Upper lobe of right lung (tissue), 1 donor: ENCODE data around the gene FLYWCH2. TPM values are rescaled to one million over a fixed set of nuclear protein-coding genes. Genes with fewer than 3 reads are reported as not detected.
A peak's percentile ranks its signal among the peaks of the same experiment; 100 is the strongest.

Experiments
- ATAC-seq: fragments of 200-7000 bp; cut with Tn5 transposase; one replicate; pipeline ENCODE4 v1.9.1; 2020; ENCODE audit warnings: mild to moderate bottlenecking, moderate library complexity
- DNase-seq: peaks from one replicate; pipeline ENCODE4 v3.0.0-alpha.2; 2020
- H3K27ac ChIP-seq: fragments of 200-600 bp; one replicate; pipeline ENCODE4 v1.8.0; 2022
- H3K27me3 ChIP-seq: fragments of 200-600 bp; one replicate; pipeline ENCODE4 v1.8.0; 2022; ENCODE audit warnings: mild to moderate bottlenecking
- H3K36me3 ChIP-seq: fragments of 200-600 bp; one replicate; pipeline ENCODE4 v1.8.0; 2022
- H3K4me1 ChIP-seq: fragments of 200-600 bp; one replicate; pipeline ENCODE4 v1.8.0; 2022
- H3K4me3 ChIP-seq: fragments of 200-600 bp; one replicate; pipeline ENCODE4 v1.8.0; 2022; ENCODE audit warnings: mild to moderate bottlenecking
- H3K9me3 ChIP-seq: fragments of 200-600 bp; one replicate; pipeline ENCODE4 v1.8.0; 2022
- intact Hi-C: fragments of 100-400 bp; cut with DNase I; formaldehyde crosslinking; loops from one replicate; pipeline ENCODE4 v1.11.0; 2022
- total RNA-seq: library from RNA; stranded (reverse); fragmentation: NEBNext Ultra II Directional; extraction: Animal tissue kit (Norgen Biotek cat#: 25700); gene quantifications from one replicate; pipeline ENCODE4 v1.2.1, GENCODE V29; 2021
- TF ChIP-seq, protein P1 (sequence below): fragments of 200-600 bp; IDR thresholded peaks from one replicate; pipeline ENCODE4 v1.8.0; 2022; ENCODE audit warnings: antibody characterized with exemption
- donor health status: DM: no; HTN: yes; CAD: no; lungs with severe emphysema.

FLYWCH2 gene
- total RNA-seq, 1 donor from 2014 or later = 29.0 TPM

DNA sequence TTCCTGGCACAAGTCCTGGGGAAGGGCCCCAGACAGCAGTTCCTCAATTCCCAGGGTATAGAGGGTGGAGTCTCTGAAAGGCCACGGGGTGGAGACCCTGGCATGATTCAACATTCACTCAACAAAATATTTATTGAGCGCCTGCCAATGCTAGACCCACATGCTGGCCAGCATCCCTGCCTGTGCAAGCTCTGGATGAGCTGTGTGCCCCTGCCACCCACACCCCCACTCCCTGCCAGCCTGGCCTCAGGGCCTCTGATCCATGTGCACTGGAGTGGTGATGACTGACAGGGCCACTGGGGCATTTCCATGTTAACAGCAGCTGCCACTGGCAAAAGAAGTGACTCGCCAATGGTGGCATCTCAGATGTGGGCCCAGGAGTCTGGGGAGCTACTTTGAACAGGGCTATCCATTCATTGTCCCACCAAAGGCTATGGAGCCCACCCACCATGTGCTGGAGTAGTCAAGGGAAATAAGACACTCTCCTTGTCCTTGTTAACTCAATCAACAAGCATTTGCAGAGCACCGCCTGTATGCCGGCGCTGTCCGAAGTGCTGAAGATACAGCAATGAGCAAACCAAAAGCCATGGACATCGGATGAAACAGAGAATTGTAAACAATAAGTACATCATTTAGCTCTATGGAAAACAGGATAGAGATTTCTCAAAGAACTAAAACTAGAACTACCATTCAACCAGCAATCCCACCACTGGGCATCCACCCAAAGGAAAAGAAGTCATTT lies 22.0 kb upstream of the FLYWCH2 start:
- intact Hi-C loops = no loop called here
- ATAC-seq (no peak), DNase-seq (no peak)
- Histone ChIP-seq H3K4me1 (no peaks in the 10 kb centered on the region), H3K36me3 (no peaks in the 10 kb centered on the region), H3K4me3 (no peak overlapping the region), H3K27ac (no peak overlapping the region), H3K9me3 (no peaks in the 10 kb centered on the region), H3K27me3 (peaks cover 25% of the 10 kb centered on the region)
- TF ChIP-seq, protein P1, sequence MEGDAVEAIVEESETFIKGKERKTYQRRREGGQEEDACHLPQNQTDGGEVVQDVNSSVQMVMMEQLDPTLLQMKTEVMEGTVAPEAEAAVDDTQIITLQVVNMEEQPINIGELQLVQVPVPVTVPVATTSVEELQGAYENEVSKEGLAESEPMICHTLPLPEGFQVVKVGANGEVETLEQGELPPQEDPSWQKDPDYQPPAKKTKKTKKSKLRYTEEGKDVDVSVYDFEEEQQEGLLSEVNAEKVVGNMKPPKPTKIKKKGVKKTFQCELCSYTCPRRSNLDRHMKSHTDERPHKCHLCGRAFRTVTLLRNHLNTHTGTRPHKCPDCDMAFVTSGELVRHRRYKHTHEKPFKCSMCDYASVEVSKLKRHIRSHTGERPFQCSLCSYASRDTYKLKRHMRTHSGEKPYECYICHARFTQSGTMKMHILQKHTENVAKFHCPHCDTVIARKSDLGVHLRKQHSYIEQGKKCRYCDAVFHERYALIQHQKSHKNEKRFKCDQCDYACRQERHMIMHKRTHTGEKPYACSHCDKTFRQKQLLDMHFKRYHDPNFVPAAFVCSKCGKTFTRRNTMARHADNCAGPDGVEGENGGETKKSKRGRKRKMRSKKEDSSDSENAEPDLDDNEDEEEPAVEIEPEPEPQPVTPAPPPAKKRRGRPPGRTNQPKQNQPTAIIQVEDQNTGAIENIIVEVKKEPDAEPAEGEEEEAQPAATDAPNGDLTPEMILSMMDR = no peak

DNA sequence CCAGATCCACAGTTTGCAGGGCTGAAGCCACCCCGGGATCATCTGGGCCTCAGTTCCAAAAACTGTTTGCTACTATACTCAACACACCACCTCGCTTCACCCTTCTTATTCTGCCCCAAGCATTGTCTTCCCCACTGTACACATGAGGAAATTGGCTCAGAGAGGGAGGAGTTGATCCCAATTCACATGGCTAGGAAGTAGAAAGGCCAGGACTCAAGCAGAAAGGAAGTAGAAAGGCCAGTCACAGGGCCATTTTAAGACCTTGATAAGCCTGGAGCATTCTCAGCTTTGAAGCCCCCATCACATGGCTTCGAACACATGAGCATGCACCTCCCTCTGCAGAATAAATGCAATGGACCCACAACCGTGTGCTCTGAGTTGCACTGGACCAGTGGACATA lies 17.4 kb upstream of the FLYWCH2 start:
- H3K27ac ChIP-seq = no peak overlapping the region
- no peaks in the 10 kb centered on the region for H3K9me3 ChIP-seq
- H3K36me3 ChIP-seq = no peaks in the 10 kb centered on the region
- TF ChIP-seq, protein P1 = no peak
- H3K4me3 ChIP-seq = no peak overlapping the region
- H3K4me1 ChIP-seq = peaks cover 5% of the 10 kb centered on the region
- H3K27me3 ChIP-seq = no peaks in the 10 kb centered on the region
- intact Hi-C loops = no loop called here
- ATAC-seq (no peak), DNase-seq (no peak)

DNA sequence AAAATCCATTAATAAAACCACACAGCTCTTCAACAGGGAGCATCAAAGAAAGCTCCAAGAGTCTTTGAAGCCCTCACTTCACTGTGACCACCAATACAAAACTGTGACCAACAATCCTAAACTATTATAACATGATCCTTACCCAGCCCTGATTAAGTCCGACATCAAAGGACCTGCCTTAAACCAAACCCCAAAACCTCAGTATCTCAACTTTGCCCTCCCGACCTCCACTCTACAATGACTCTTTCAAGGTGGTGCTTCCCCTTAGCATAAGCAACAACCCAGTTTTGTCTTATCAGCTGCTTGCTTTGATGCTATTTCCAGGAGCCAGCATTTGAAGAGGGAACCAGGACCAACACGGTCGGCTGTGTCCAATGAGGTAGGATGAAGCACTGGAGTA lies 16.6 kb upstream of the FLYWCH2 start:
- TF ChIP-seq, protein P1 = no peak
- Histone ChIP-seq H3K27ac (no peak overlapping the region), H3K4me1 (peaks cover 5% of the 10 kb centered on the region), H3K9me3 (no peaks in the 10 kb centered on the region), H3K27me3 (no peaks in the 10 kb centered on the region), H3K4me3 (no peak overlapping the region), H3K36me3 (no peaks in the 10 kb centered on the region)
- intact Hi-C loops = no loop called here
- ATAC-seq (no peak), DNase-seq (no peak)

DNA sequence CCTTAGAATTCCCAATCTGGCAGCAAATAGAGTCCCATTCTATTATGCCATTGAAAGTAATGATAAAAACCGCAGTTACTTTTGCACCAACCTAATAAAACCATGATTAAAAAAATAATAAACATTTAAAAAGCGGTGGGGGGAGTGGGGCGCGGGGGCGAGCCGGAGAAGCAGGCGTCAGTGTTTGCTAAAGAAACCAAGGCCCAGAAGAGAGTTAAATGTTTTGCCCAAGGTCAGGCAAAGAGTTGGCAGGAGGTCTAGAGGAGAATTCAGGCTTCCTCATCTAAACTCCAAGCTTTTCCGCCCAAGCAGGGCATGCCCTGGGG lies 15.4 kb upstream of the FLYWCH2 start:
- DNase-seq (no peak), ATAC-seq (no peak)
- Histone ChIP-seq H3K9me3 (no peaks in the 10 kb centered on the region), H3K4me1 (peaks cover 5% of the 10 kb centered on the region), H3K27ac (peak overlapping the region; percentile 97), H3K36me3 (no peaks in the 10 kb centered on the region), H3K4me3 (peak overlapping the region; percentile 84), H3K27me3 (no peaks in the 10 kb centered on the region)
- TF ChIP-seq, protein P1 = no peak
- intact Hi-C loops = no loop called here

DNA sequence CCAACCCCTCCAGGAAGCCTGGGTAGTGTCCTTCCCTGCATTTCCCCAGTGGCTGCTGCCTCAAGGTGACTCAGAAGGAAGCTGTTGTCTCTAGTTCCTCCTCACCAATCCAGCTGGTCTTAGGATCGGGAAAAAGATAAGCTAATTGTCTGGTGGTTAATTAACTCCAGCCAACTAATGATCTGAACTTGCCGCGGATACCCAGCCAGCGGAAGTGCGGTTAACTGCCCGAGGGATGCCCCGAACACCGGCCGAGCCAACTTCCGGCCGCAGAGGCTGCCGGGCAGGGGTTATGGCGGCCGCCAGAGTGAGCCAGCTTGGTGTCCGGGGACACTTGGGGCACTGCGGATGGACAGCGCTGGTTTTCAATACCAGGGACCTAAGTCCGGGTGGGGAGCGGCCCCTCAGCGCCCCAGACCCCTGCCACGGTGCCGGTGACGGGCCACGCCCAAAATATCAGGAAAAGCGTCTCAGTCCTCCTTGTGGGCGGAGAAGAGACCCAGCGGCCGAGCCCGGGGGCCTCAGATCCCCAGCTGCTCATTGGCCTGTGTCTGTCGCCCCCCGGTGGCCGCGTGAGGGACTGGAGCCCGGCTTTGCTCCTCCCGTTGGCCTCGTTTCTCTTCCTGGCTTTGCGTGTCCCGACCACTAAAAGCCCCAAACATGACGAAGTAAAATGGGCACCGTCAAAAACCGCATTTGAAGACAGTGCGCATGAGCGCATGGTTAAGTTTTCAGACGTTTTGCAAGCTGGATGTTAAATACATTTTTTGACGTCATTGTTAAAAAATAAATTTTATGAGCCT lies 14.8 kb upstream of the FLYWCH2 start:
- DNase-seq (peak; percentile 97), ATAC-seq (peak; percentile 99)
- peaks cover 5% of the 10 kb centered on the region for H3K4me1 ChIP-seq
- peak overlapping the region; percentile 84 for H3K4me3 ChIP-seq
- H3K36me3 ChIP-seq = no peaks in the 10 kb centered on the region
- H3K9me3 ChIP-seq = no peaks in the 10 kb centered on the region
- H3K27me3 ChIP-seq = no peaks in the 10 kb centered on the region
- intact Hi-C loops = no loop called here
- H3K27ac ChIP-seq = peak overlapping the region; percentile 97
- TF ChIP-seq, protein P1 = peak; percentile 99
